ENCODE results near the gene UROC1.
"Not testable (repeated sequence)": the region's sequence is repeated elsewhere in the genome, so short reads cannot be mapped to it uniquely, and the experiment has no call there.

UROC1 gene

DNA sequence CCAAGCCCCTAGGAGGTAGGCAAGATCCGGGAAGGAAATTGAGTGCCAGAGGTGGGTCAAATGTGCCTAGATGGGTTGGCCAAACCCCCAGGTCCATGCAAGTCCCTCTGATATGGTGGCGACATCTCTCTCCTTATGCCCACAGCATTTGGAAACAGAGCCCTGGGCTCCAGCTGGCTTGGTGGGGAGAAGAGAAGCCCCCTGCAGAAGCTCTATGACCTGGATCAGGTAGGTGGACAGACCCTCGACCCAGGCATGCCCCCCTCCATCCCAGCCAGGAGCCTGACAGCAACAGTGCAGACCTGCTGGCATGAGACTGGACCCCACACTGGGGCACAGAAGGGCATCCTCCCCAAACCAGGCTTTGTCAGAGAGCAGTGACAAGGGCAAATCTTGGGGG lies 18.6 kb upstream of the UROC1 start:
- no peaks in the 10 kb centered on the region for H3K9me2 ChIP-seq (replicated peaks; ENCODE audit: low read depth, low read length)
- no peak overlapping the region for H3K9ac ChIP-seq (ENCODE audit: low read depth, low read length, poor library complexity, severe bottlenecking)
- H2AFZ ChIP-seq (ENCODE audit: low read length), result no peak overlapping the region
- no peaks in the 10 kb centered on the region for H3K27me3 ChIP-seq (ENCODE audit: insufficient read depth, low read length, poor library complexity, severe bottlenecking)
- H4K20me1 ChIP-seq (ENCODE audit: insufficient read depth, low read length, poor library complexity, severe bottlenecking), result no peaks in the 10 kb centered on the region
- H3F3A ChIP-seq (ENCODE audit: low read depth), result peaks cover 6% of the 10 kb centered on the region; the same call in 1 of the 2 replicates
- no peak overlapping the region for H3K4me3 ChIP-seq (ENCODE audit: low read length, poor library complexity, severe bottlenecking)
- H3K9me3 ChIP-seq (ENCODE audit: insufficient read depth, low read depth, low read length), result no peaks in the 10 kb centered on the region
- H3K79me2 ChIP-seq (ENCODE audit: insufficient read depth, low read length), result no peaks in the 10 kb centered on the region
- no peaks in the 10 kb centered on the region for H3K36me3 ChIP-seq (ENCODE audit: insufficient read depth, low read length)
- H3K4me2 ChIP-seq (ENCODE audit: low read depth, low read length, poor library complexity, severe bottlenecking), result no peak overlapping the region
- TF ChIP-seq EZH2phosphoT487 (IDR thresholded peaks at IDR 0.05; ENCODE audit: borderline replicate concordance) (no peak), CTCF (conservative IDR thresholded peaks at IDR 0.05; ENCODE audit: low read length) (no peak)
- H3K4me1 ChIP-seq (ENCODE audit: insufficient read depth, low read length, poor library complexity, severe bottlenecking), result peaks cover 52% of the 10 kb centered on the region

GRCh38 chr3:126535636-126536035 lies 18.1 kb upstream of the UROC1 start:
- H3K4me2 ChIP-seq (ENCODE audit: low read depth, low read length, poor library complexity, severe bottlenecking), result no peak overlapping the region
- no peaks in the 10 kb centered on the region for H3K79me2 ChIP-seq (ENCODE audit: insufficient read depth, low read length)
- H3K27me3 ChIP-seq (ENCODE audit: insufficient read depth, low read length, poor library complexity, severe bottlenecking), result no peaks in the 10 kb centered on the region
- H3K9me2 ChIP-seq (replicated peaks; ENCODE audit: low read depth, low read length), result no peaks in the 10 kb centered on the region
- no peak overlapping the region for H2AFZ ChIP-seq (ENCODE audit: low read length)
- H3K4me1 ChIP-seq (ENCODE audit: insufficient read depth, low read length, poor library complexity, severe bottlenecking), result peaks cover 52% of the 10 kb centered on the region
- no peaks in the 10 kb centered on the region for H3K36me3 ChIP-seq (ENCODE audit: insufficient read depth, low read length)
- TF ChIP-seq CTCF (conservative IDR thresholded peaks at IDR 0.05; ENCODE audit: low read length) (no peak), EZH2phosphoT487 (IDR thresholded peaks at IDR 0.05; ENCODE audit: borderline replicate concordance) (no peak)
- H3K9ac ChIP-seq (ENCODE audit: low read depth, low read length, poor library complexity, severe bottlenecking), result no peak overlapping the region
- H3K4me3 ChIP-seq (ENCODE audit: low read length, poor library complexity, severe bottlenecking), result no peak overlapping the region
- H3K9me3 ChIP-seq (ENCODE audit: insufficient read depth, low read depth, low read length), result no peaks in the 10 kb centered on the region
- no peaks in the 10 kb centered on the region for H4K20me1 ChIP-seq (ENCODE audit: insufficient read depth, low read length, poor library complexity, severe bottlenecking)
- H3F3A ChIP-seq (ENCODE audit: low read depth), result peaks cover 6% of the 10 kb centered on the region; the same call in 1 of the 2 replicates

- not testable (repeated sequence) for H3K36me3 ChIP-seq (ENCODE audit: insufficient read depth, low read length); H3K79me2 ChIP-seq (ENCODE audit: insufficient read depth, low read length); H3K4me2 ChIP-seq (ENCODE audit: low read depth, low read length, poor library complexity, severe bottlenecking); H3K9me2 ChIP-seq (replicated peaks; ENCODE audit: low read depth, low read length); H3K4me3 ChIP-seq (ENCODE audit: low read length, poor library complexity, severe bottlenecking); H2AFZ ChIP-seq (ENCODE audit: low read length); H3K27me3 ChIP-seq (ENCODE audit: insufficient read depth, low read length, poor library complexity, severe bottlenecking); H4K20me1 ChIP-seq (ENCODE audit: insufficient read depth, low read length, poor library complexity, severe bottlenecking); H3K9ac ChIP-seq (ENCODE audit: low read depth, low read length, poor library complexity, severe bottlenecking); H3F3A ChIP-seq (ENCODE audit: low read depth); H3K9me3 ChIP-seq (ENCODE audit: insufficient read depth, low read depth, low read length)
- H3K4me1 ChIP-seq (ENCODE audit: insufficient read depth, low read length, poor library complexity, severe bottlenecking), result peaks cover 49% of the 10 kb centered on the region
These were observed 17.1 kb upstream of the UROC1 start for GRCh38 chr3:126534716-126535115.

DNA sequence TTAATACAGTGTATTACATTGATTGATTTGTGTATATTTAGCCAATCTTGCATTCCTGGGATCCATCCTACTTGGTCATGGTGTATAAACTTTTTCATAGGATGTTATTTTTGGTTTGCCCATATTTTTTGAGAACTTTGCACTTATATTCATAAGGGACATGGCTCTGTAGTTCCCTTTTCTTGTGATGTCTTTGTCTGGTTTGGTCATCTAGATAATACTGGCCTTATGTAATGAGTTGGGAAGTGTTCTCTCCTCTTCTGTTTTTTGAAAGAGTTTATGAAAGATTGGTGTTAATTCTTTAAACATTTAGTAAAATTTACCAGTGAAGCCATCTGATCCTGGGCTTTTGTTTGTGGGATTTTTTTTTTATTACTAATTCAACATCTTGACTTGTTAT lies 15.9 kb upstream of the UROC1 start:
- no peaks in the 10 kb centered on the region for H3K36me3 ChIP-seq (ENCODE audit: insufficient read depth, low read length)
- no peaks in the 10 kb centered on the region for H3K9me2 ChIP-seq (replicated peaks; ENCODE audit: low read depth, low read length)
- peaks cover 60% of the 10 kb centered on the region for H3K4me1 ChIP-seq (ENCODE audit: insufficient read depth, low read length, poor library complexity, severe bottlenecking)
- TF ChIP-seq CTCF (conservative IDR thresholded peaks at IDR 0.05; ENCODE audit: low read length) (no peak), EZH2phosphoT487 (IDR thresholded peaks at IDR 0.05; ENCODE audit: borderline replicate concordance) (no peak)
- no peak overlapping the region for H3K4me2 ChIP-seq (ENCODE audit: low read depth, low read length, poor library complexity, severe bottlenecking)
- no peaks in the 10 kb centered on the region for H3K27me3 ChIP-seq (ENCODE audit: insufficient read depth, low read length, poor library complexity, severe bottlenecking)
- no peak overlapping the region for H3K4me3 ChIP-seq (ENCODE audit: low read length, poor library complexity, severe bottlenecking)
- H3K79me2 ChIP-seq (ENCODE audit: insufficient read depth, low read length), result no peaks in the 10 kb centered on the region
- H3F3A ChIP-seq (ENCODE audit: low read depth), result no peaks in the 10 kb centered on the region
- H3K9ac ChIP-seq (ENCODE audit: low read depth, low read length, poor library complexity, severe bottlenecking), result no peak overlapping the region
- no peaks in the 10 kb centered on the region for H3K9me3 ChIP-seq (ENCODE audit: insufficient read depth, low read depth, low read length)
- H2AFZ ChIP-seq (ENCODE audit: low read length), result no peak overlapping the region
- H4K20me1 ChIP-seq (ENCODE audit: insufficient read depth, low read length, poor library complexity, severe bottlenecking), result no peaks in the 10 kb centered on the region

Measured in Loucy (cell line).